Esophagus squamous epithelium (tissue), 5 donors: ENCODE data around the gene NR3C1. TPM values are rescaled to one million over a fixed set of nuclear protein-coding genes. Genes with fewer than 3 reads are reported as not detected.

Experiments
- DNase-seq: peaks from one replicate; lab custom pipeline; 2025; lab: John Stamatoyannopoulos, UW
- H3K27ac ChIP-seq, 4 donors: fragments of 200-600 bp; sonication (generic); one replicate each; pipeline ENCODE4 v1.5.1; 2016 to 2019; ENCODE audit warnings: mild to moderate bottlenecking in 1 of 4
- H3K27me3 ChIP-seq, 4 donors: fragments of 200-600 bp; sonication (generic); 1 replicate in 3 of 4; 2 replicates in 1 of 4; pipeline versions ENCODE4 v1.5.1 to v1.6.0; 2017 to 2021; ENCODE audit warnings: antibody characterized with exemption in 1 of 4
- H3K36me3 ChIP-seq, 3 donors: fragments of 200-600 bp; sonication (generic); one replicate each; pipeline ENCODE4 v1.5.1; 2016 to 2019
- H3K4me1 ChIP-seq, 3 donors: fragments of 200-600 bp; sonication (generic); one replicate each; pipeline ENCODE4 v1.5.1; 2017 to 2019
- H3K4me3 ChIP-seq, 4 donors: fragments of 200-600 bp; sonication (generic); 1 replicate in 3 of 4; 2 replicates in 1 of 4; pipeline ENCODE4 v1.5.1; 2016 to 2019; ENCODE audit warnings: mild to moderate bottlenecking in 2 of 4, moderate library complexity in 1 of 4
- H3K9me3 ChIP-seq, 3 donors: fragments of 200-600 bp; sonication (generic); one replicate each; pipeline ENCODE4 v1.5.1; 2016 to 2019
- POLR2A ChIP-seq, 4 donors: fragments of 450-650 bp; IDR thresholded peaks; one replicate each; pipeline ENCODE4 v1.6.1; 2017; ENCODE audit warnings: antibody characterized with exemption in 4 of 4, mild to moderate bottlenecking in 4 of 4, moderate library complexity in 3 of 4
- WGBS, 2 donors: methylation state at CpG; one replicate each; pipeline ENCODE4 v1.1.5; 2018; 5-methylcytosine and 5-hydroxymethylcytosine counted together
- intact Hi-C: fragments of 100-400 bp; cut with DNase I; formaldehyde crosslinking; loops from one replicate; pipeline ENCODE4 v1.15.0; 2022
- total RNA-seq, 4 donors: library from RNA; depleted of rRNA; stranded (reverse); fragments of >200 nt; gene quantifications; one replicate each; pipeline ENCODE4 v1.1.0, GENCODE V29; 2016
- TF ChIP-seq, protein P1 (sequence below), 6 experiments: fragments of 450-650 bp in 4 of 6; fragments of 200-600 bp in 2 of 6; sonication (generic) in 2 of 6; IDR thresholded peaks; one replicate each; pipeline ENCODE4 v1.5.1; 2016 to 2019; ENCODE audit warnings: antibody characterized with exemption in 6 of 6, mild to moderate bottlenecking in 4 of 6, moderate library complexity in 4 of 6
- donor health status: DM: yes; HTN: yes; CAD: no.

The NR3C1 gene
- total RNA-seq, 4 donors from 2014 or later, result 16.7 to 51.1 (median 26.1) TPM

DNA sequence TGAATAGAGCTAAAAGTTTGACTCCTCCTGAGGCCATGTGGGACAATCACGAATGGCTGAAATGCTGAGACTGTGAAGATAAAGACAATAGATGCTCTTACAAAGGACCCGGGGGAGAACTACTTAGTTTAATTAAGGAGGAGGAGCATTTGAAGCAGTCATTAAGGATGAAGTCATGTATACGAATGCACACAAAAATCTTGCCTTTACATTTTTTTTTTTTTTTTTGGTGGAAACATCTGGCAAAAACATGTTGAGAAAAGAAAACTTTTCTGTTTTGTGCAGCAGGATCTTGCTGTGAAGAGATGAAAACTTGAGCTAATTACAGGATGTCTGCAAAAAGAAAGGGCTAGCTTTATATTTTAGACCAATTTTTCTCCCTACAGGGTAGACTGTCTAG, 42.3 kb upstream of the NR3C1 start:
- Histone ChIP-seq H3K27me3 (no peaks in the 10 kb centered on the region), H3K9me3 (no peaks in the 10 kb centered on the region), H3K4me1 (no peaks in the 10 kb centered on the region), H3K27ac (no peak overlapping the region), H3K4me3 (no peak overlapping the region), H3K36me3 (no peaks in the 10 kb centered on the region)
- DNase-seq, result no peak
- 24 to 49% methylated on average over 3 of the region's 3 CpGs for WGBS, 2 donors
- intact Hi-C loops, result no loop called here
- TF ChIP-seq, protein P1, sequence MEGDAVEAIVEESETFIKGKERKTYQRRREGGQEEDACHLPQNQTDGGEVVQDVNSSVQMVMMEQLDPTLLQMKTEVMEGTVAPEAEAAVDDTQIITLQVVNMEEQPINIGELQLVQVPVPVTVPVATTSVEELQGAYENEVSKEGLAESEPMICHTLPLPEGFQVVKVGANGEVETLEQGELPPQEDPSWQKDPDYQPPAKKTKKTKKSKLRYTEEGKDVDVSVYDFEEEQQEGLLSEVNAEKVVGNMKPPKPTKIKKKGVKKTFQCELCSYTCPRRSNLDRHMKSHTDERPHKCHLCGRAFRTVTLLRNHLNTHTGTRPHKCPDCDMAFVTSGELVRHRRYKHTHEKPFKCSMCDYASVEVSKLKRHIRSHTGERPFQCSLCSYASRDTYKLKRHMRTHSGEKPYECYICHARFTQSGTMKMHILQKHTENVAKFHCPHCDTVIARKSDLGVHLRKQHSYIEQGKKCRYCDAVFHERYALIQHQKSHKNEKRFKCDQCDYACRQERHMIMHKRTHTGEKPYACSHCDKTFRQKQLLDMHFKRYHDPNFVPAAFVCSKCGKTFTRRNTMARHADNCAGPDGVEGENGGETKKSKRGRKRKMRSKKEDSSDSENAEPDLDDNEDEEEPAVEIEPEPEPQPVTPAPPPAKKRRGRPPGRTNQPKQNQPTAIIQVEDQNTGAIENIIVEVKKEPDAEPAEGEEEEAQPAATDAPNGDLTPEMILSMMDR (IDR thresholded peaks at IDR 0.05), result no peak
- TF ChIP-seq POLR2A (IDR thresholded peaks at IDR 0.05), result no peak

DNA sequence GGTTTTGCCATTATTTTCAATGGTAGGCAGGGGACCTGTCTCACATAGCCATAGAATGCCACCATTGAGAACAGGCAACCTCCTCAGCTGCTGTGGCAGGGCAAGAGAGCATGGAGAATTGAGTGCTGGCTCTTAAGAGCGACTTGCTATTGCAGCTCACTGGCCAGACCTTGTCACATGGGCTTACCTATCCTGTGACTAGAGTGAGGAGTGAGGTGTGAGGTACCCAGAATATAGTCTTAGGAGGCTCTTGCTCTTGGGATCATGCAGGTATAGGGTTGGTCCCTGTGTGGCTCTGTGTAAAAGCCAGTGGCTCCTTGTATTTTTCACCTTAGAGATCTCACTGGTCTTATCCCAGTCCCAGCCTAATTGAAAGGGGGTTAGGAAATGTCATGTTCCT, 39.8 kb upstream of the NR3C1 start:
- H3K27me3 ChIP-seq, result no peaks in the 10 kb centered on the region
- H3K4me1 ChIP-seq, result no peaks in the 10 kb centered on the region
- no peak overlapping the region for H3K4me3 ChIP-seq
- H3K9me3 ChIP-seq, result no peaks in the 10 kb centered on the region
- DNase-seq, result no peak
- intact Hi-C loops, result no loop called here
- H3K36me3 ChIP-seq, result no peaks in the 10 kb centered on the region
- no peak overlapping the region for H3K27ac ChIP-seq
- WGBS, 2 donors, result 100% methylated on average over 1 of the region's 1 CpG
- TF ChIP-seq POLR2A (IDR thresholded peaks at IDR 0.05), result no peak
- TF ChIP-seq, protein P1 (IDR thresholded peaks at IDR 0.05), result no peak

DNA sequence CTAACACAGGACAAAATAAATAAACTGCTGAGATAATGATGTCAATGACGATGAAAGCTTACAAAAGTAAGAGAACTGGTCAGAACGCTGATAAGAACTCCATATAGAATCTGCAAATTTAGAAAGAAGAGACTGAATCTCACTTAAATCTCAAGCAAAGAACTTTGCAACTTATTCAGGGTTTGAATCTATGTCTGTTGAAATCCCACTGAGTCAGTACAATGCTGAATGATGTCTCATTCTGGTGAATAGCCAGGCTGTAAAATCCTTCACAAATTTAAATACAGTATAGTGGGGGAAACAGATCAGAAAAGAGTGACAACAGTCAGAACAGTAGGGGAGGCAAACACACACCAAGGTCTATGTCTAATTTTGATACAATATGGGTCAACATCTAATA, 38.9 kb upstream of the NR3C1 start:
- Histone ChIP-seq H3K36me3 (no peaks in the 10 kb centered on the region), H3K27me3 (no peaks in the 10 kb centered on the region), H3K9me3 (no peaks in the 10 kb centered on the region), H3K4me1 (no peaks in the 10 kb centered on the region), H3K4me3 (no peak overlapping the region), H3K27ac (no peak overlapping the region)
- no peak for DNase-seq
- intact Hi-C loops, result no loop called here
- WGBS, 2 donors, result 87 to 88% methylated on average over 2 of the region's 2 CpGs
- TF ChIP-seq POLR2A (IDR thresholded peaks at IDR 0.05), result no peak
- TF ChIP-seq, protein P1 (IDR thresholded peaks at IDR 0.05), result no peak

DNA sequence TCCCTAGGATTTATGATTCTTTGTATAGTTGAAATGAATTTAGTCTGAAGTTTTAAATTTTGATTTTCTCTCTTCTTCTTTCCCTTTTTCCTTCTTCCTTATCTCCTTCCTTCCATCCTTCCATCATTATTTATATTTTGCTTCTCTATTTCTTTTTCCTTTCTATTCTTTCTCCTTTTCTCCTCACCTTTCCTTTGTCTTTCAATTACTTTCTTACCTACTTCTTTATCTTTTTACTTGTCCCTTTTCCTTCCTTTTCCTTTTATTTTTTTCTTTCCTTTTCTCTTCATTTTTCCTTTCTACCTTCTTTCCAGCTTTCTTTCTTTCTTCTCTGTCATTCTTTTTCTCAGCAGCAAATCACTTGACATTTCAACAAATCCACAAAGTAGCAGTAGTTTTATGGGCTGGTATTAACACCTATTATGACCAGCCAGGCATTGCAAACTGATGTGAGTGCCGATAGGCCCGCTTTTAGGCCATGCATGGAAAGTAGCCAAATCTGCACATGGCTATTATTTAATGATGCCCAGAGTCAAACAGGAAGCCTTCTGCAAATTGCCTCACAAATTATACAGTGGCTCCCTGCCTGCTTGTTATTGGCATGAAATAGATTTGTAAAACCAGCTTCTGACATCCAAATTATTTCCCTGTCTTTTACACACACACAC, 37.1 kb upstream of the NR3C1 start:
- no peak overlapping the region for H3K27ac ChIP-seq
- WGBS, 2 donors, result 68 to 89% methylated on average over 2 of the region's 2 CpGs
- no peak overlapping the region for H3K4me3 ChIP-seq
- H3K36me3 ChIP-seq, result no peaks in the 10 kb centered on the region
- TF ChIP-seq POLR2A (IDR thresholded peaks at IDR 0.05), result no peak
- TF ChIP-seq, protein P1 (IDR thresholded peaks at IDR 0.05), result no peak
- DNase-seq, result no peak
- intact Hi-C loops, result no loop called here
- H3K27me3 ChIP-seq, result no peaks in the 10 kb centered on the region
- no peaks in the 10 kb centered on the region for H3K4me1 ChIP-seq
- no peaks in the 10 kb centered on the region for H3K9me3 ChIP-seq

DNA sequence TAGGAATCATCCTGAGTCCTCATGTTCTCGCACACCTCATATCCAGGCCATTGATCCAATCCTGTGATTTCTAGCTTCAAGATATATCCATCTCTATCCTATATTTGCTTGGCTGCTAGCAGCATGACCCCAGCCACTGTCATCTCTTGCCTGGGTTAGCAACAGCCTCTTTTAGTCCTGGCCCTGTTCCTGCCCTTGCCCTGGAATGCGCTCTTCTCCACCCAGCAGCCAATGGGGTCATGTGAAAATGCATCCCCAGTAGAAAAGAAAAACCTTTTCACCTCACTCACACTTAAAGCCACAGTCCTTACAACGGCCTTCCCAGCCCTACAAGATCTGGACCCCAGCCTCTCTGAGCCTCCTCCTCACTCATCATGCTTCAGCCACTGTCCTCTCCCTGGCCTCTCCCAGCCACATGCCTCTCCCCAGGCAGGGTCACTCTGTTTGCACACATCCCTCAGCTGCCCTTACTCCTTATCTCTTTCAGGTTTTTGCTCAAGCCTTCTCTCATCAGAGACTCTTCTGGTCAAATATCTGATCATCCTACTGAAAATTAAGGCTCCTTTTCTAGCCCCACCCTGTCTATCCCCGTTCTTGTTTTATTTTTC, 34.3 kb upstream of the NR3C1 start:
- DNase-seq, result no peak
- Histone ChIP-seq H3K27me3 (no peaks in the 10 kb centered on the region), H3K4me3 (no peak overlapping the region), H3K4me1 (peaks cover 0 to 6% (median 0%) of the 10 kb centered on the region in 3 donors), H3K27ac (no peak overlapping the region), H3K36me3 (no peaks in the 10 kb centered on the region), H3K9me3 (no peaks in the 10 kb centered on the region)
- no peak for TF ChIP-seq POLR2A (IDR thresholded peaks at IDR 0.05)
- TF ChIP-seq, protein P1 (IDR thresholded peaks at IDR 0.05), result no peak
- intact Hi-C loops, result no loop called here
- 78 to 87% methylated on average over 4 of the region's 4 CpGs for WGBS, 2 donors
